KOPT-K1 (cell line): Measurements from ENCODE around the gene STRADA.

ENCODE experiments used
- H3K27ac ChIP-seq: fragments of 200-600 bp; sonication (generic); 2 replicates; pipeline ENCODE4 v1.5.1; 2016; ENCODE audit warnings: antibody characterized with exemption, mild to moderate bottlenecking, low read depth, low read length; ENCODE audit not compliant: poor library complexity, severe bottlenecking
- H3K36me3 ChIP-seq: fragments of 200-600 bp; sonication (generic); 2 replicates; pipeline ENCODE4 v1.5.1; 2017; ENCODE audit warnings: antibody characterized with exemption, mild to moderate bottlenecking, low read length, moderate library complexity; ENCODE audit not compliant: insufficient read depth
- H3K9me3 ChIP-seq: fragments of 200-600 bp; sonication (generic); 2 replicates; pipeline ENCODE4 v1.5.1; 2017; ENCODE audit warnings: antibody characterized with exemption, low read length, mild to moderate bottlenecking; ENCODE audit not compliant: insufficient read depth, poor library complexity, severe bottlenecking

Gene STRADA

GRCh38 chr17:63716426-63716825 lies 25.2 kb downstream of the STRADA start:
- H3K9me3 ChIP-seq, result no peaks in the 10 kb centered on the region
- H3K27ac ChIP-seq, result no peak overlapping the region
- H3K36me3 ChIP-seq, result peaks cover 56% of the 10 kb centered on the region

DNA sequence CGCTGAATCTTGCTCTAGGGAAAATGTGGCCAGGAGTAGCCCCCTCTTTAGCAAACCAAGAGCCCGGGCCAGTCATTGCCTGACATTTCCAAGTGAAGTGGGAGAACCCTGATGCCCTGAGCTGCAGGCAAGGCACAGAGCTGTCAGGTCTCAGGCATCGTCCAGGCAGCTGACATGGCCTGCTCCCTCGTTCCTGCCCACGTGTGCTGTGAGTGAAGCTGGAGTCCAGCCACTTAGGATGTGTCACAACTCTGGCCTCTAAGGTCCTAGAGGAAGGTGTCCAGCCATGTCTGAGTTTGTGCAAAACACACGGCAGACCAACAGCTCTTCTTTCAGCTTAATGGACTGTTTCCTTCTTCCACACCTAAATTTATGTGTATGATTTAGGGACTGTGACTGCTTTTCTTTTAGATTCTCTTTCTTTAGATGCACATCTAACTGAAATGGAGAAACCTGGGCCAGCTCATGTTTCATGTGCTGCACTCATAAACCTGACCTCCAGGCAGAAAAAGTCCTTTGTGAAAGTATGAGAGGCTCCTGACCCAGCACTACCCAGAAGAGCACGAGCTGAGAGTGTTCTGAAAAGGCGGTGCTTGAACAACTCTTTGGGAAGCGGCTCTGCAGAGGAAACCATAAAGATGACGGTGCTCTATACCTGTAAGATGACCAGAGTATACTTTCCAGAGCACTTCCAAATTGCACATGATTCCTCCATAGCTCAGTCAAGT lies 26.9 kb downstream of the STRADA start:
- Histone ChIP-seq H3K9me3 (no peaks in the 10 kb centered on the region), H3K27ac (no peak overlapping the region), H3K36me3 (peaks cover 73% of the 10 kb centered on the region)

DNA sequence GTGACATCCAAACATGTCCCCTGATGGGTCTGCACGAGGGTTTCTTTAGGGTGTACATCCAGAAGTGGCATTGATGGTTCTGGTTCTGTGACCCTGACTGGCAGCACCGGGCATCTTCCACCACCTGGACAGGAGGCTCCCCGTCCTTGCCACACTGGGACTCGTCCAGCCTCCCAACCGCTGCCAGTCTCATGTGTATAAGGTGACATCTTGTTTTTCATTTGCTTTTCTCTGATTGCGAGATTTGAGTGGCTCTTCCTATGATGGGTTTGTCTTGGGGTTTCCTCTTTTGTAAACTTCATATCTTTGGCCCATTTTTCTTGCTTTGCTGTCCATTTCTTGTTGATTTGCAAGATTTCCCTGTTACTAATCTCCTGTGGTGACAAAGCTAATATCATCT lies 32.5 kb downstream of the STRADA start:
- no peak overlapping the region for H3K27ac ChIP-seq
- H3K9me3 ChIP-seq, result no peaks in the 10 kb centered on the region
- H3K36me3 ChIP-seq, result peaks cover 92% of the 10 kb centered on the region

GRCh38 chr17:63707151-63707550 lies 34.4 kb downstream of the STRADA start:
- Histone ChIP-seq H3K27ac (no peak overlapping the region), H3K9me3 (no peaks in the 10 kb centered on the region), H3K36me3 (peaks cover 89% of the 10 kb centered on the region)

- Histone ChIP-seq H3K36me3 (peaks cover 82% of the 10 kb centered on the region), H3K27ac (no peak overlapping the region)
Observed at GRCh38 chr17:63706336-63707082, 35.1 kb downstream of the STRADA start.

DNA sequence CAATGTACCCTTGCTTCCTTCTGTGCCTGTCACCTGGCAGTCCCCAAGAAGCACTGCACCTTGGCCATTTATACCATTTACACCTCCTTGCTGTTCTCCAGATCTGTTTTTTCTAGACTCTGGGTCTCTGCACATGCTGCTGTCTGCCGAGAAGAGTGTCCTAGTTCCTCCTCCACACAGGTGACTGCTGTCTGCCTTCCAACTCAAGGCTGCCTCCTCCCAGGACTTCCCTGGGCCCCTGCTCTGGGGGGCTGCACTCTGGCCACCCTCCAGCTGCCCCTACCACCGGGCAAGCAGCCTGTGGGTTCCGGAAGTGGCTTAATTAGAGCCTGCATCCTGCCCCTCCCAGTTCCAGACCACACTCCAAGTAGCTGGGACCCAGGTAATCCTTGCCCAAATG lies 35.9 kb downstream of the STRADA start:
- Histone ChIP-seq H3K27ac (no peak overlapping the region), H3K36me3 (peaks cover 74% of the 10 kb centered on the region), H3K9me3 (no peaks in the 10 kb centered on the region)

More at GRCh38 chr17:63706336-63707082, 35.1 kb downstream of the STRADA start:
- H3K9me3 ChIP-seq, result no peaks in the 10 kb centered on the region

DNA sequence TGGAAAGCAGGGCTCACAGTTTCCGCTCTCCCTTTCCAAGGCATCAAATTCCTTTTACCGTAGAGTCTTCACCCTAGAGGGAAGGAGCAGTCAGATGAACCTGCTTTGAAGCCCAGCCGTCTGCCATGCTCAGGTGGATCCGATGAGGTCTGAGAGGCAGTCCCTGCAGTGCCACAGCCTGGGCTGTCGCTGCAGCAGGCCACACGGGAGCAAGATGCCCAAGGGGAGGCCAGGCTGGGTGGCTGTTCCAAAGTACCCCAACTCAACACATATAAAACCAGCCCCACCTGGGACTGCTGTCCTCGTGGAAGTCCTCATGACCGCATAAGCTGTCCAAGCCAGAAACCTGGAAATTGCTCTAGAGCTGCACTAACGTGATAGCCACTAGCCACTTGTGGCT lies 36.8 kb downstream of the STRADA start:
- Histone ChIP-seq H3K9me3 (no peaks in the 10 kb centered on the region), H3K36me3 (peaks cover 66% of the 10 kb centered on the region), H3K27ac (no peak overlapping the region)

GRCh38 chr17:63704259-63704576 lies 37.4 kb downstream of the STRADA start:
- Histone ChIP-seq H3K27ac (no peak overlapping the region), H3K36me3 (peaks cover 60% of the 10 kb centered on the region), H3K9me3 (no peaks in the 10 kb centered on the region)

- no peak overlapping the region for H3K27ac ChIP-seq
- H3K36me3 ChIP-seq, result peaks cover 54% of the 10 kb centered on the region
- H3K9me3 ChIP-seq, result no peaks in the 10 kb centered on the region
Observed at GRCh38 chr17:63703556-63704258, 37.9 kb downstream of the STRADA start.

GRCh38 chr17:63703029-63703428 lies 38.6 kb downstream of the STRADA start:
- Histone ChIP-seq H3K9me3 (no peaks in the 10 kb centered on the region), H3K36me3 (peaks cover 48% of the 10 kb centered on the region), H3K27ac (peak overlapping the region; percentile 69)

GRCh38 chr17:63702721-63703015 lies 38.9 kb downstream of the STRADA start:
- no peaks in the 10 kb centered on the region for H3K9me3 ChIP-seq
- H3K27ac ChIP-seq, result peak overlapping the region; percentile 69
- peaks cover 46% of the 10 kb centered on the region for H3K36me3 ChIP-seq

DNA sequence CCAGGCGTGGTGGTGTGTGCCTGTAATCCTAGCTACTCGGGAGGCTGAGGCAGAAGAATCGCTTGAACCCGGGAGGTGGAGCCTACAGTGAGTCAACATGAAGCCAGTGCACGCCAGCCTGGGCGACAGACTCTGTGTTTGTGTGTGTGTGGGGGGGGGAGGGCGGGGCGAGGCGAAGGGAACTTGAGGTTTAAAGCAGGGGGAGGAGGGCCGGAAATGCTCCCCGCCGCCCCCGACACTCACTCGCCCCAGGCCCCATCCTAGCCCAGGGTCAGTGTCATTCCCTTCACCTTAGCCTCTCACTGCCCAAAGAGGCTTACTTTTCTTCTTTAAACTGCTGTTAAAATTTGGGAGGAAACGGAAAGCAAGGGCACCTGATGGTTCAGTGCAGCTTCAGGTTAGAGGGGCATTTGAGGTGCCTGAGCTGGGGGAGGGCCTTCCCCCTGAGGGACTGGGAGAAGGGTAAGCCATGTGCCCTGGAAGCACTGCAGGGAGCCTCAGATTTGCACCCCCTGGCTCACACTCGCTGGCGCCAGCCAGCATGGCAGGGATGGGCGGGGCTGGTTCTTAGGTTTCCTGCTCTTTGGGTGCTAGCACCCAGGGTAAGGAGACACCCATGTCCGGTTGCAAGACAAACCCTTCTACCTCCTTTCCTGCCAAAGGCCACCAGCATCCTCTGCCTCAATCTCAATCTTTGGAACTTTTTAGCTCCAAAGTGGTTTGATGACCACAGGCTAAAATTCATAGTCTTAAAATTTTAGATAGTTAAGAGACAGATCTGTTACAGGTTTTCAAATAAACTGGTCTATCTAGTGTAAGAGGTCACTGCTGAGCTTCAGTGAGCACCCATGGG lies 39.5 kb downstream of the STRADA start:
- Histone ChIP-seq H3K36me3 (peaks cover 49% of the 10 kb centered on the region), H3K9me3 (no peaks in the 10 kb centered on the region), H3K27ac (peak overlapping the region; percentile 69)

DNA sequence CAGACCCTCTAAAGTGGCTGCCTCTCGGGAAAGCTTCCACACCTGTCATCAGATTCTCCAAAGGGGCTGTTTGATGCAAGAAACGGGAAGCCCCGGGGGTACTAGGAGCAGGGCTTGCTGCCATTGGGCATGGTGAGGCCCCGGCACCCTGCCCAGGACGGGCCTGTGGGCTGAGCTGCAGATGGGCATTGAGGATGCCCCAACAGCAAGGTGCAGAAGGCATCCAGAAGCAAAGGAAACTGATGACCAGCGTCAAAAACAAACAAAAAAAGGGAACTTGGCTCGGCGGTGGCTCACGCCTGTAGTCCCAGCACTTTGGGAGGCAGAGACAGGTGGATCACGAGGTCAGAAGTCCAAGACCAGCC lies 40.2 kb downstream of the STRADA start:
- Histone ChIP-seq H3K27ac (peak overlapping the region; percentile 69), H3K9me3 (no peaks in the 10 kb centered on the region), H3K36me3 (peaks cover 49% of the 10 kb centered on the region)

- Histone ChIP-seq H3K27ac (peak overlapping the region; percentile 91), H3K36me3 (peaks cover 49% of the 10 kb centered on the region), H3K9me3 (no peaks in the 10 kb centered on the region)
Observed at GRCh38 chr17:63700528-63701455, 40.8 kb downstream of the STRADA start.
